GM18868 (cell line): ENCODE measurements around the gene CLEC17A.
"Not testable (repeated sequence)": the region's sequence is repeated elsewhere in the genome, so short reads cannot be mapped to it uniquely, and the experiment has no call there.

Source experiments
- ATAC-seq: cut with Tn5 transposase; IDR thresholded peaks from one replicate; pipeline ENCODE4 v1.9.1; 2021; ENCODE audit warnings: mild to moderate bottlenecking, moderate library complexity; ENCODE audit not compliant: unreplicated experiment

The CLEC17A gene

GRCh38 chr19:14582894-14583340 lies at the start of gene CLEC17A:
TSS of gene CLEC17A (plus strand) at chr19:14583084. CDS start at chr19:14583161, 77 bp downstream.
- ATAC-seq, result no peak

- ATAC-seq, result no peak
Observed at GRCh38 chr19:14533450-14533849, 49.4 kb upstream of the CLEC17A start.

DNA sequence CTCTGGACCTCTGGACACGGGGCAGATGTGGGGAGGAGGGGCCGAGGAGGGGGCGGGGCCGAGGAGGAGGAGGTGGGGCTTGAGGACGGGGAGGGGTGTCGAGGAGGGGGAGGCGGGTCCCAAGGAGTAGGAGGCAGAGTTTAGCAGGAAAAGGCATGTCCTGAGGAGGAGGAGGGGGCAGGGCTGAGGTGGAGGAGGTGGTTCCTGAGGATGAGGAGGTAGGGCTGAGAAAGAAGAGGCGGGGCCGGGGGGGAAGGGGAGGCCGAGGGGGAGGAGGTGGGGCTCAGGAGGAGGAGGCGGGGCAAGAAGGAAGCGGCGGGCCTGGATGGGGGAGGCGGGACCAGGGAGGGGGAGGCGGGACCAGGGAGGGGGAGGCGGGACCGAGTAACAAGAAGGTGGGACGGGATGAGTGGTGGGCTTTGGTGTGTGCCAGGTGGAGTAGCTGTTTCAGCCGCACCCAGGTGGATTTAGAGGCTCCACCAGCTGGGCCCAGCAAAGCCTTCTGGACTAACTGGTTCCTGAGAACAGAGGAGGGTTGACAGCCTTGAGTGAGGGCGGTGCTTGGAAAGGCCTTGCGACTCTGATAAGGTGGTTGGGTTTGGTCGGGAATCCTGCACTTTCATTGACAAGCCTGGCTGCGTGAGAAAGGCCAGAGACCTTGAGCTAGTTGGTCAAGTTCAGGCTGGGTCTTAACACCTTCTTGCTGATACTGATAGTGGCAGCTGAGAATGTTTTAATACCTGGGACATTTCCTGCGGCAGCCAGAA lies 45.8 kb upstream of the CLEC17A start:
- ATAC-seq, result no peak

GRCh38 chr19:14540741-14541525 lies 42.0 kb upstream of the CLEC17A start:
- no peak for ATAC-seq

DNA sequence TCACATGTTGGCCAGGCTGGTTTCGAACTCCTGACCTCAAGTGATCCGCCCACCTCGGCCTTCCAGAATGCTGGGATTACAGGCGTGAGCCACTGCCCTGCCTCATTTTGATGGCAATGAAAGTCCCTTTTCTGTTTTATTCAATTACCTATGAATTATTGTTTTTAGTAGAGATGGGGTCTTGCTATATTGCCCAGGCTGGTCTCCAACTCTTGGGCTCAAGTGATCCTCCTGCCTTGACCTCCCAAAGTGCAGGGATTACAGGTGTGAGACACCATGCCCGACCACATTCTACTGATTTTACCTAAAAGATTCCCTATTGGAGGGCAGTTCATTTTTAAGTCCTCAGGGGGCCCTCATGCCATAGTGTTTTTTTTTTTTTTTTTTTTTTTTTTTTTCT lies 40.9 kb upstream of the CLEC17A start:
- ATAC-seq, result not testable (repeated sequence)

DNA sequence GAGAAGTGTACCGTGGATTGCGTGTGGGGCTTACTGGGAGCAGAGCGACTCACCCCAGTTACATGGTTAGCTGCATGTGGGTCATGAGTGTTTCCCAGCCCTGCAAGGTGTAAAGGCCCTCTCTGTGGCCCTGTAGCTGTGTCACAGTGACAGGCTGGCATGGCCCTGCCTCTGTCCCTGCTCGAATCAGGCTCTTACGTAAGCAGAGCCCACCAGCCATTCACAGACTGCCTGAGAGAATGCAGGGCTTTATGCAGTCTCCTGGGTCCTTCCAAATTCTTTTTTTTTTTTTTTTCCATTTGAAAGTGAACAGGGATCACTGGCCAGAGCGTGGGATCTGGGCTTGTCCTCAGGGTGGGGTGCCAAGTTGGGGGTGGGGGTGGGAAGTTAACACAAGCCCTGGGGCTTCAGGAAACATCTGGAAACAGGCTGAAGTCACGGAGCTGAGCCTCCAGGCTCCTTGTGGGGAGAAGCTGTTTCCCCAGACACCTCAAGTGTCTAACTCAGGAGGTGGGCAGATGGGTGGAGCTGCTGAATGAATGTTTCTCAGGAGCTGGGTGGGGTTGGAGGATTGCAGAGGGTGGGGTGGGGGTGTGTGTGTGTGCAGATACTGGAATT lies 40.1 kb upstream of the CLEC17A start:
- no peak for ATAC-seq

GRCh38 chr19:14544047-14544446 lies 38.8 kb upstream of the CLEC17A start:
- ATAC-seq, result no peak

DNA sequence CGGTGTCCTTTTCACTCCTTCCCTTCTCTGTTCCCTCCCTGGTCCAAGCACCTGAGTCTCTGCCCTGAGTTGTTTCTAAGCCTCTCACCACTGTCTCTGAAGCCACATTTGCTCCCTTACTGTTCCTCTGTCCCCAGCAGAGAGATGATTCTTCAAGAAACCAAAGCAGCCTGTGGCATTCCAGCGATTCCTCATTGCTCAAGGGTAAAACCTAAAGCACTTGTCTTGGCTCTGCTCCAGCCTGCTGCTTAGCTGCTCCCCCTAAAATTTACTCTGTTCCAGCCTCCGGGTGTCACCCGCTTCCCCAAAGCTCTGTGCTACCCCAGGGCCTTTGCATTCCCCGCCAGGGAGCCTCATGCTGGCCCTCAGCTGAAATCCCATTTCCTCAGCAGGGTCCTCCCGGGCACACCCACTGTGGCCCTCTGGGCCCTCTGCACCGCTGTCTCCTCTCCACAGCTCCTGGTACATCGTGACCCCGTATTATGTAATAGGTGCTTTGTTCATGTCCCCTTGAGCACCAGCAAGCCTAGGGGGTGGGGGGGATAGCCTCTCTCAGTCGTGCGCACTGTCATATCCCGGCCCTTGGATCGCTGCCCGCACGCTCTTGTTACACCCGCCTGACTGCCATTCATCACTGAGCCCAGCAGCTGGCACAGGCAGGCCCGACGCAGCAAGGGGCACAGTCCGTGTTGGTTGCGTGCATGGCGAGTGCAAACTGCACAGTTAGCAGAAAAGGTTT lies 37.7 kb upstream of the CLEC17A start:
- ATAC-seq, result no peak

GRCh38 chr19:14545716-14546082 lies 37.2 kb upstream of the CLEC17A start:
- ATAC-seq, result no peak

DNA sequence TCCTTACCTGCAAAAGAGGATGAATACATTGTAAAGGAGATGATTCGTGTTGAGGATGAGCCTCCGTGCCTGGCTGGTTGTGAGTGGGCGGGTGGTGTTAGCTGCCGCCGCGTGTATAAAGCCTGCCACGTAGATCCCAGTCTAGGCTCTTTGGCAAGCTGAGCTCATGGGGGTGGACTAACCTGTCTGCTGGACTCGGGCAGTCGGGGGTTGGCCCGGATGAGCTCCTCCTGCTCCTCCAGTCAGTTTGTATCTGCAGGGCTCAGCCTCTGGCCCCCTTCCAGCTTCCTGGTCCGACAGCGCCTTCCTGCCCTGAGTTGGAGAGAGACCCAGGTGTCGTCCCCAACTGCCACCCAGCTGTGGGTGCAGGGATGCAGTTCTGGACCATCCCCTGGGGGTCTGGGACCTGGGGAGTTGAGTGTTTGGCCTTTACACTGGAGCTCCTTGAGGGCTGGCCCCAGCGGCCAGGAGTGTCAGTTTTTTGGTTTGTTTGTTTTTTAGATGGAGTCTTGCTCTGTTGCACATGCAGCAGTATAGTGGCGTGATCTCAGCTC lies 32.6 kb upstream of the CLEC17A start:
- ATAC-seq, result no peak

GRCh38 chr19:14551134-14552005 lies 31.5 kb upstream of the CLEC17A start:
- not testable (repeated sequence) for ATAC-seq

- ATAC-seq, result not testable (repeated sequence)
Observed at GRCh38 chr19:14552006-14552360, 30.9 kb upstream of the CLEC17A start.

GRCh38 chr19:14553042-14553938 lies 29.6 kb upstream of the CLEC17A start:
- ATAC-seq, result no peak

DNA sequence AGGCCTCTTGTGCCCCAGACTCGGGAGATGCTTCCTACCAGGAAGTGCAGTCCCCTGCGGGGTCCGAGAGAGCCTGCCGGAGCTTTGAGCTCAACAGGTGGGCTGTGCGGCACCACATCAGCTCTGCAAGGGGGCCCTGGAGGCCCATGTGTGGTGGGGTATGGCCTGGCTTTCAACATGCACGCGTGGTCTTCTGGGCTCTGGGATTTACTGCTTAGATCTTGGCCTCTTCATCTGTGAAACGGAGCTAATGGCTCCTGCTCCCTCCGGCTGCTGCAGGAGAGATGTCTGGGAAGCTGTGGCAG lies 29.0 kb upstream of the CLEC17A start:
- ATAC-seq, result no peak

GRCh38 chr19:14554382-14554812 lies 28.5 kb upstream of the CLEC17A start:
- no peak for ATAC-seq

DNA sequence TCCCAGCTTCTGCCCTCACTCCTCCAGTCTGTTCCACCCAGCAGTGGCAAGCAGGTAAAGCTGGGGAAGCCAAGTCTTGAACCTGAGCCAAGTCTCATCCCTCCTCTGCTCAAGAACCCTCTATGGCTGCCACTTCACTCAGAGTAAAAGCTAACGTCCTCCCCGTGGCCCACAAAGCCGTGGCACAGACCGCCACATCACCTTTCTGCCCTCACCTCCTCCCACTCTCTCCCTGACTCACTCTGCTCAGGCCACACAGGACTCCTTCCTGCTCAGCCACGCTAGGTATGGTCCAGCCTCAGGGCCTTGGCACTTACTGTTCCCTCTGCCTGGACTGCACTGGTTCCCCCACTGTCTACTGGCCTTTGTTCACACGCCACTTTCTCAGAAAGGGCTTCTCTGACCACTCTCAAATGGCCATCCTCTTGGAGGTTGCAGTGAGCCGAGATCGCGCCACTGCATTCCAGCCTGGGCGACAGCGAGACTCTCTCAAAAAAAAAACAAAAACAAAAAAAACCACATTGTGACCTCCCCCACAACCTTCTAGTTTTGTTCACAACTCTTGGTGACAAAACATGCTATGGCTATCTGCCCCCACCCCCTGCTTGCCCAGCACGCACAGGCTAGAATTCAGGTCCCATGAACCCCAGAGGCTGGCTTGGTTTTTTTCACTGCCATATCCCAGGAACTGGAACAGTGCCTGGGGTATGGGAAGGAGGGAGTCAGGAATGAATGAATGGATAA lies 26.8 kb upstream of the CLEC17A start:
- no peak for ATAC-seq

DNA sequence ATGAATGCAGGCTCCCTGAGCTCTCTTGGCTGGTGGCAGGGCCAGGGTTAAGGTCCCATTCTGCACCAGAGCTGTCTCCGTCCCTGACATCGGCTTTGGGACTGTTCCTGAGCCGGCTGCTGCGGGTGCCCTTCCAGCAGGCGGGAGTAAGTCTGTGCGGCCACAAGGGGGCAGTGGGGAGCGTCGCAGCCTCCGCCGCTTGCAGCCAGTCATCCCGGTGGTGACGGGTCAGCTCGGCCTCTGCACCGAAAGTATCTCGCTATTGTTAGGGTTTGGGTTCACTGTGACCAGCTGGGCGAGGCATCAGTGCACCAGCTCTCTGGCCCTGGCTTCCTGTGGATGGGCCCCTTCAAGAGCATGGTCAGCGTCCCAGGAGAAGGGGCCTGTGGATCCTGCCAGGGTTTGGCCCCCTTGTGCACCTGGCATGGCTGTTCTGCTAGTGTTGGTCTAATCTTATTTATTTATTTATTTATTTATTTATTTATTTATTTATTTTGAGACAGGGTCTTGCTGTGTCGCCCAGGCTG lies 26.2 kb upstream of the CLEC17A start:
- no peak for ATAC-seq
